ENCODE measurements around the gene PIP5KL1.

Gene PIP5KL1

DNA sequence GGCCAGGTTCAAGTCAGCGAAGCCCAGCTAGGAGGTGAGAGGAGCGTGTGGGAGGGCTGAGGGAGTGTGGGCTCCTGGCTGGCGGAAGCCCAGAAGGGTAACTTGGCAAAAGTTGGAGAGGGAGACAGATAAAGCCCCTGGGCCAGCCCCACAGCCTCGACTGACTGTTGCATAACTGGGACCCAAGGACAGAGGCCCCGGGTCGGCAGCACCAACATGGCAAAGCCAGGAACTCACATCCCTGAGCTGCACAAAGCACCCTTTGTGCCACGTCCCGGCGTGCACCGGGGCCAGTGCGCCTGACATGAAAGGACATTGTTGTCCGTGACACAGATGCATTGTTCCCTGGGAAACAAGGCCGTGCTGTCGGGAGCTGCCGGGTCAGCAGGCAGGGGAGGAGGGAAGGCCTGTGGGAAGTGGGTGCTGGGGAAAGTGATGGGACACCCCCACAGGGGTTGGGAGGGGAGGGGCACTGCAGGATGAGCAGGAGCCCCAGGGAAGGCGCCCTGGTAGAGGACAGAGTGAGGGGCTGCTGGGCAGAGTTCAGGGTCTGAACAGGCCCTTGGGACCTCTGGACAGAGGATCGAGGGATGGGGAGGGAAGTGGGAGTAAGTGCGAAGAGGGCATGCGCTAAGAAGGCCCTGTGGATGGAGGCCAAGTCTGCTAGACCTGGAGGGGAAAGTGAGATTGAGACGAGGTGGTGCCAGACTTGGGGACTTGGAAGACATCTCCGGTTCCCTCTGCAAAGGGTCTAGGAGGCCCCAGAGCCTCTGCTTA, 20.1 kb upstream of the PIP5KL1 start:
- in situ Hi-C loops (cut with MboI; ENCODE audit: low sequenced_read_pairs) = no loop called here

DNA sequence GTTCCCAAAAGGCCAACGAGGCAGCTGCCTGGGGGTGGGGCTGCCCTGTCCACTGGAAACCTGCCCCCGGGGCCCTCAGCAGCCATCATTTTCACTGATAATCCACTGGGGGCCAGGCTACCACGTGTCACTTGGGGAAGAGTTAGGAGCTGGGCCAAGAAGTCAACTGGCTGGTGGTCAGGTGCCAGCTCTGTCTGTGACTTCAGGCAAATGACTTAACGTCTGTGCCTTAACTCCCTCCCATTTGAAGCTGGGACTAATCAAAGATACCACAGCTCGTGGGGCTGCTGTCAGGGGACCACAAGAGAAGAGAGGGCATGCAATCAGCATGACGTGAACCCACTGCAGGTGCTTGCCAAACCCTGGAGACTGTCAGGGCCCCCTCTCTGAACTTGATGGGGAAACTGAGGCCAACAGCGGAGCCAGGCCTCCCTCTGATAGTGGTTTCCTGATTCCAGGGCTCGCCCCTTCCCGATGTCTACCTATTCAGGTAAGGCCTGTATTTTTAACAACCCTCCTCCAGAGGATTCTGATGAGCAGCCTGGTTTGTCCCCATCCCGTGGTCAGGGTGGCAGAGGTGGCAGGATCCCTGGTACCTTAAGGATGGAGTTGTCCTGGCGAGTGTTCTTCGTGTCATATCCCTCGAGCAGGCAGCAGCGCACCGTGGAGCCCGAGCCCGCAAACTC, 19.4 kb upstream of the PIP5KL1 start:
- in situ Hi-C loops (cut with MboI; ENCODE audit: low sequenced_read_pairs) = loop anchor here (25.0 kb wide), 1 partner anchor 87 kb away; no protein-coding TSS in a partner anchor

DNA sequence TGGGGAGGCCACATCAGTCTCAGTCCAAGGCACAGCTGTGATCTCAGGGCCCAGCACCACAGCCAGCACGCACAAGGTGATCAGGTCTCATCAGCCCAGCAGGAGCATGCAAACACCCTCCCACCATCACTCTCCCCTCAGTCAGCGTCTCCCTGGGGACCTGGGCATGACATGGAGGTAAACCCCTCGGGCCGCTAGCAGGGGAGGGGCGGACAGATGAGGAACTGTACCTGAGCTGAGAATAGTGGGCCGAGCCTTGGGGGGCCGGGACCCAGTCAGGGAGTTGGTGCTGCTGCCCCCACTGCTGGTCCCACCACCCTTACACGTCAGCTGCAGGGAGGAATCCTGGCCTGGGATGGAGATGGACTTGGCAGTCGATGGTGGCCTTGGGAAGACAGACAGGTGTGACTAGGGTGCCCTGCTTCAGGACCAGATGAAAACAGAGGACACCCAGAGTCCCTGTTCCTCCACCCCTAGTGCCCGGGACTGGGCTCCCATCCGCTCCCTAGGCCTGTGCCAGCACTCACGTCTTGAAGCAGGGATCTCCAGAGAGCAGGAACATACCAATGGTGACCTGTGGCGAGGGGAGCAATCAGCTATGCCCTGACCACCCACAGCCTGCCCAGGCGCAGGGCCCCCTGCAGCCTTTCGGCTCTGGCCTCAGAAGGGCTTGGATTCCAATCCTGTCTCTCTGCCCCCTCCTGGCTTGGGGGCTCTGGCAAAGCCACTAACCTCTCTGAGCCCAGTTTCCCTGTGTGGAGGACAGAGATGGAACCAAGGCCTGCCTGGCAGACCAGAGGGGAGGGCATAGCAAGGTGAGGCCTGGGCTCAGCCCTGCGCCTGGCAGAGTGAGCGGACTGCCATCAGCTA, 17.5 kb upstream of the PIP5KL1 start:
- in situ Hi-C loops (cut with MboI; ENCODE audit: low sequenced_read_pairs) = loop anchor here (25.0 kb wide), 1 partner anchor 89 kb away; no protein-coding TSS in a partner anchor

DNA sequence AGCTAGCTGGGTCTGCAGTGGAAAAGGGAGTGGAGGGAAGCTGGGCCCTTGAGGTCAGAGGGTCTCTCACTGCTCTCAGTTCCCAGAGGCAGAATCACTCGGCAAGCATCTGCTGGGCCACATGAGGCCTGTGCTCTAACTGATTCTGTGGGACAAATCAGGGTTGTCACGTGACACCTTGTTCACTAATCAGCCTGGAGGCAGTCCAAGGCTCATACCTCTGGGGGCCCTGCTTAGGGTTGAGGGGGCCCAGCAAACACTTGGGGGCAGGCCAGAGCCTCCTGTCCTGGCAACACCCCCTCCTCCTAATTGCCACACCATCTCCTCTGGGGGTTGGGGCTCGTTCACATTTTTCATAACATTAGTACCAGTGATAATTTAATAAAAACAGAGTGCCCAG, 16.2 kb upstream of the PIP5KL1 start:
- in situ Hi-C loops (cut with MboI; ENCODE audit: low sequenced_read_pairs) = loop anchor here (25.0 kb wide), 1 partner anchor 91 kb away; no protein-coding TSS in a partner anchor

DNA sequence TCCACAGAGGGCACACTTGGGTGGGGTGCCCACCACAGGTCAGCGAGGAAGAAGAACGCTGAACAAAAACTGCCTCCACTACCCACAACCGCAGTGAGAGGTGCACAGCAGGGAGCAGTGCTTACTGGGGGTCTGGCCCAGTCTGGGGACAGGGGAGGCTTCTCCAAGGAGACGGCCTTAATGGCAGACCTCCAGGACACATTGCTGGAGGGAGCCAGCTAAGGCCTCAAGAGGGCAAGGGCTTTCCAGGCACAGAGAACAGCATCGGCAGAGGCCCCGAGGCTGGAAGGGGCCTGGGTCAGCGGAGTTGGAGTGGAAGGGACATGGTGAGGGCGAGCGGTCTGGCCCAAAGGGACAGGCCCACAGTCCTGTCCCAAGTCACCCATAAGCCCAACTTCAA, 15.4 kb upstream of the PIP5KL1 start:
- in situ Hi-C loops (cut with MboI; ENCODE audit: low sequenced_read_pairs) = loop anchor here (25.0 kb wide), 1 partner anchor 91 kb away; no protein-coding TSS in a partner anchor

DNA sequence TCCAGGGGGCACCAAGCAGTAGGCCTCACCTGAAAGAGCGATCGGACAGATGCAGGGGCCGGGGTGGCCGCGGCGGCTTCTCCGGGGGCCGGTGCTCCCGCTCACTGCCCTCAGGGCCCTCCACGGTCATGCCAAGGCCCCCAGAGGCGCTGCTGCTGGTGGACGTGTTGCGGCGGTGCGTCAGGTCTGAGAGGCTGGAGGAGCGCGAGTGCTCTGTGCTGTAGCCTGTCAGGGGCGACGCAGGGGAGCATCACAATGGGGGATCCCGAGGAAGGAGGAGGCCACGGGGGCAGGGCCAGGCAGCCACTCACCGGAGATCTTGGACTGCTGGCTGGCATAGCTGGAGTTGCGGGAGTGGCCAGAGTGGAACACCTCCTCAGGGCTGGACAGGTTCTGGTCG, 14.8 kb upstream of the PIP5KL1 start:
- in situ Hi-C loops (cut with MboI; ENCODE audit: low sequenced_read_pairs) = loop anchor here (25.0 kb wide), 1 partner anchor 92 kb away; no protein-coding TSS in a partner anchor

DNA sequence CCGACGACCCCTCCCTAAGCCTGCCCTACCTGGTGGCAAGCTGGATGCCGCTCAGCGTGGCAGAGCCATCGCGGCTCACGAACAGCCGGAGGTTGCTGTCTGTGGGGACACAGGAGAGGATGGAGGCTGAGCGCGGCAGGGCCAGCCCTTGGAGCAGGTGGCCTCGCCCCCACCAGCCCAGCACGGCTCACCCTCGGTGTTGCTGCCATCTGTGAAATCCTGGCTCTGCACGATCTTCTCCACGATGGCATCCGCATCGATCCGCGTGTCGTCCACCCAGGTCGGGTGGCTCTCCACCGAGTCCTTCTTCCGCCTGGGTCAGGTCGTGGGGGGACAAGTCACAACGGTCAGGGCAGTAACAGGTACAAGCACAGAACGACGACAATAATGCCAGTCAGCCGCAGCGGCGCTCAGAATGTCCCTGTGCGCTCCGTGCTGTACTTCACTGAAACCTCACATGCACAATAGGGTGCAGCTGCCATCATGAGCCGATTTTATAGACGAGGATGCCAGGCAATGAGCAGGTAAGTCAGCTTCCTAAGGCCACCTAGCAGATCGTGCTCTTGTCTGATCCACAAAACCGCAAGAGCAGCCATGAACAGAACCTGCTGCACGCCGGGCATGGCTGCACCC, 14.1 kb upstream of the PIP5KL1 start:
- in situ Hi-C loops (cut with MboI; ENCODE audit: low sequenced_read_pairs) = loop anchor here (25.0 kb wide), 1 partner anchor 93 kb away; no protein-coding TSS in a partner anchor

DNA sequence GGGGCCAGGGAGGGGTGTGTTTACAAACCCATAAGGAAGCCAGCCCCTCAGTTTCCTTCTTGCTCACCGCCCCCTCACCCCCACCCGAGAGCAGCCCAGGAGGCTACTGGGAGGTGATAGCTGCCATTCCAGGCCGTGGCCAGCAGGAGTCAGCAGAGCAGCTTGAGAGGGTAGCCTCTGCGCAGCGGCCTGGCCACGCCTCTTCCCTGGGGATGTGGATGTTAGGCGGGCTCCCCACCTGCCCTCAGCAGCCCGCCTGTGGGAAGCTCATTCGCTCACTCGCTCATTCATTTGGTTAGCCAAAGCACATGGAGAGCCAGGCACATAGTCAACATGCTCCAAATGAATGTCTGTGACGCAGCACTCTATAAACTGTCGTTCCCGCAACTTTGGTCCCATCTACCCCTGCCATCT, 13.2 kb upstream of the PIP5KL1 start:
- in situ Hi-C loops (cut with MboI; ENCODE audit: low sequenced_read_pairs) = loop anchor here (25.0 kb wide), 1 partner anchor 94 kb away; no protein-coding TSS in a partner anchor

DNA sequence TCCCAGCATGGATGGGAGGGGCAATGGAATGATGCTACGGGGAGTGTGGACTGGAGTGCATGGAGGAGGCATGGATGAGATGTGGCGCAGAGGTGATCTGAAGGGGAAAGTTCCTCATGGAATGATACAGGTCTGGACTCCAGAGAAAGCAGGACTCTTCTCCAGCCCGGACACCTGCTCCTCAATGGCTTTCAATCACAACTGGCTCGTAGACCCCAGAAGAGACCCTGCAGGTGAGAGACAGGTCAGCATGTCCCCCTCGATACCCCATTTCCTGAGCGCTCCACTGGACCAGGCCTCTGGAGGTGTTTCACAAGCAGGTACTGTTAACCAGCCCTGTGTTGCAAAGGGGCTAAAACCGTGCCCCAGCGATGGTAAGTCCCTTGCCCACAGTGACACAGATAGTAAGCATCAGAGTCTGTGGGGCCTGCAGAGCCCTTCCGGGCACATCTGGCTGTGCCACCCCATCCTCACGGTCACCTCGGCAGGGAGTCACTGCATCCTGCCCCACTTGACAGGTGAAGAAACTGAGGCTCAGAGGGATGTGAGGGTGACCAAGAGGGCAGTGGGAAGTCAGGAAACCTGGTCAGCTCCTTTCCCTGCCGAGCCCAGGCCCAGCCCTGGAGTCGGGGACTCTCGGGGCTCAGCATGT, 12.6 kb upstream of the PIP5KL1 start:
- in situ Hi-C loops (cut with MboI; ENCODE audit: low sequenced_read_pairs) = loop anchor here (25.0 kb wide), 1 partner anchor 94 kb away; no protein-coding TSS in a partner anchor

DNA sequence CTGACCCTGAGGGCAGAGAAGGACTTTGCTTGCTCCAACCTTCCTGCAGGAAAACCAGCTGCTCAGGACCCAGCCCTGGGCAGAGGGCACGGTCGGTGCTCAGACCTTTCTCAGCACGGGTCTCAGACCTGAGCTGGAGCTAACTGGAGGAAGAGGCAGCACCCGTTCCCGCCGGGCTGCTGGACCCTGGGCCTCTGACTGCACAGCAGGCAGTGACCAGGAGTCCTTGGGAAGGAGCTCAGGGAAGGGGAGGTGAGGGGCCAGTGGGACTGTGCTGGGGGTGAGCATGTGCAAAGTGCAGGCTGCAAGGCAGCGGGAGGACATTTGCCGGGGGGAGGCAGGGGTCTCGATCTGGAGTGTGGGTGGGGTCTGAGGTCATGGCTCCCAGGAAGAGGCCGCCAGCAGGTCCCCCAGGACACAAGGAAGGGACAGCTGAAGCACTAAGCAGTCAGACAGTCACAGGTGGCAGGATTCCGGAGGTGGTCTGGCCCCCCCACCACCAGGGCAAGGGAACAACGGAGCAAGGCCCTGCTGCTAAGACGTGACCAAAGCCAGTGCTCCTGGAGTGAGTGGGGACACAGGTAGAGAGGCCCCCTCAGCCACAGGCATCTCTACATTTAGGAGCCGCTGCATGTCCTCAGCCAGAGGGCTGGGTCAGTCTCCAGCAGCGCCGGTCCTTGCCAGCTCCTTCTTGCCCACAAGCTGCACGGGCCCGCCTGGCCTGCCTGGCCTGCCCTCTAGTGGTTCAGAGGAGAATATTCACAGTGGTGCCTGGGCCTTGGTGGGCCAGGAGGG, 11.8 kb upstream of the PIP5KL1 start:
- in situ Hi-C loops (cut with MboI; ENCODE audit: low sequenced_read_pairs) = loop anchor here (25.0 kb wide), 1 partner anchor 95 kb away; no protein-coding TSS in a partner anchor

DNA sequence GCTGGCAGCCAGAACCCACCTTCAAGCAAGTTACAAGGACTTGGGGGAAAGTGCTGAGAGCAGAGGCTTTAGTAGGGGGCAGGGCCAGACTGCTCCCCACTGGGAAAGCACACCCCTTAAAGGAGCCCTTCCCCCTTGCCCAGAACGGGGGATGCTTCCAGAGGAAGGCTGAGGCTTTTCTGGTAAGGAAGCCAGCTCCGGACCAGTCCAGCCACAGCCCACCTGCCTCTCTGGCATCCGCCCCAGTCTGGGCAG, 11.3 kb upstream of the PIP5KL1 start:
- in situ Hi-C loops (cut with MboI; ENCODE audit: low sequenced_read_pairs) = loop anchor here (25.0 kb wide), 1 partner anchor 95 kb away; no protein-coding TSS in a partner anchor

DNA sequence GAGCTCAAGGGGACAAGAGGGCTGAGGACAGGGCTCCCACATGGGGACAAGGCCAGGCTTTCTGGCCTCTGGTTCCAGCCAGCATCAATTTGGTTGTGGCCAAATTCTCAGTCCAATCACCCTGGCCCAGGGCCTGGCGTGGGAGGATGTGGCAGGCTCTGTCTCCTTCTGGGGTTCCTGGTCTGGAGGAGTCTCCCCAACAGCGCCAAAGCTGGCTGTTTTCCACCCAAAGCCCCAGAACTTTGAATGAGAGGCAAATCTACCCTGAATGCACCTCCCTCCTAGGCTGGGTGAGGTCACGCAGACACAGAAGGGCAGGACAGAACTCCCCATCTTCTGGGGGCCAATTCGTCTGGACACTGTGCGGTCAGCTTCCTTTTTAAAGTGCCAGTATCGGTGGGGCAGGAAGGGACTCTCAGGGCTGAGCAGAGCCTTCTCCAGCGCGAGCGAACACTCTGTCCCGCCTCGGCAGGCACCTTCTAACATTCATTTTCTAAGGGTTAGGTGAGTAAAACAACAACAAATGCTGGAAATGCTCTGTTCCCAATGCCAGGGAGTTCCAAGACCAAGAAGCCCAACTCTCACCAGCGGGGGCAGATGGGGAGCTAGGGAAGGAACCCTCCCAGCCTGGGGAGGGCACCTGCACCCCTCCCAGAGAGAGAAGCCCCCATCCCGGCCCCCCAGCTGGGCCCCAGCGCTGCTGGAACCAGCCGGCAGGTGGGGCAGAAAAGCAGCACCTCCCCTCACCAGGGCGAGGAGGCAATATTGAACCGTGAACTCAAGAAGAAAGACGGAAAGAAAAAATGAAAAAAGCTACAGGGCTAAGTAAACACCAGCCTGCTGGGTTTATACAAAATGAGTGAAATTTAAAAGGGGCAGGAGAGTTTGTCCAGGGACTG, 10.7 kb upstream of the PIP5KL1 start:
- in situ Hi-C loops (cut with MboI; ENCODE audit: low sequenced_read_pairs) = loop anchor here (25.0 kb wide), 1 partner anchor 96 kb away; no protein-coding TSS in a partner anchor

DNA sequence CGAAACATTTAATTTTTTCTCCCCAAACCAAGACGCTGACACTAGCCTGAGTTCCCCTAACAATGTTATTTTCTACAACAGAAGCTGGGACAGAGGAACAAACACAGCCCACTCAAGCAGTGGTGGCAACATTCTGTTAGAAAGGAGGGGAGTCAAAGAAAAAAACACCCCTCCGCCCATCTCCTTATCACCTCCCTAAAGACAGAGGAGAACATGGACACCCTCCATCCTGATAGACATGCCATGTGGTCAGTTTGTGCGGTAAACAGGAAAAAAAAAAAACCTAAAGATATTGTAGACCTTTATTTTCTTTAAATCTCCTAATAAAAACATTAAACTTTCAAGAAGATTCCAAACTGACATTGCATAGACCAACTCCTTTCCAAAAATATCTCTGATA, 10.0 kb upstream of the PIP5KL1 start:
- in situ Hi-C loops (cut with MboI; ENCODE audit: low sequenced_read_pairs) = loop anchor here (25.0 kb wide), 1 partner anchor 97 kb away; no protein-coding TSS in a partner anchor

DNA sequence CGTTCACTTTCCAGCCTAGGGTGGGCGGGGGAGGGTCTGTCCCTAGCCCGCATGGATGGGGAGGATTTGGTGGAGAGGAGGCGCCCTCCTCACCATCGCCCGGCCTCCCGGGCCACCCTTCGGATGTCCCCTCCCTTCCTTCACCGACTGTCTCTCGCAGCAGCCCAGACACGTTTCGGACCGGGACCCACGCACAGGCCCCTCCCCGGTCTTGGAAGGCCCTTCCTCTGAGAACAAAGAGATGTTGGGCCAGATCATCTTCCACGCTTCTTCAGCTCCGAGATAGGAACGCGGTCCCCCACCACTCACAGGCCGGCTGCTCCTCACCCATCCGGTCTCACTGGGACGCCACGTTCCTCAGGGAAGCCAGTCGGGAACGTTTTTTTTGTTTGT, 7.7 kb upstream of the PIP5KL1 start:
- in situ Hi-C loops (cut with MboI; ENCODE audit: low sequenced_read_pairs) = loop anchor here (10.0 to 25.0 kb wide), 2 partner anchors 63 to 99 kb away; partner anchors contain the start of gene AK1

DNA sequence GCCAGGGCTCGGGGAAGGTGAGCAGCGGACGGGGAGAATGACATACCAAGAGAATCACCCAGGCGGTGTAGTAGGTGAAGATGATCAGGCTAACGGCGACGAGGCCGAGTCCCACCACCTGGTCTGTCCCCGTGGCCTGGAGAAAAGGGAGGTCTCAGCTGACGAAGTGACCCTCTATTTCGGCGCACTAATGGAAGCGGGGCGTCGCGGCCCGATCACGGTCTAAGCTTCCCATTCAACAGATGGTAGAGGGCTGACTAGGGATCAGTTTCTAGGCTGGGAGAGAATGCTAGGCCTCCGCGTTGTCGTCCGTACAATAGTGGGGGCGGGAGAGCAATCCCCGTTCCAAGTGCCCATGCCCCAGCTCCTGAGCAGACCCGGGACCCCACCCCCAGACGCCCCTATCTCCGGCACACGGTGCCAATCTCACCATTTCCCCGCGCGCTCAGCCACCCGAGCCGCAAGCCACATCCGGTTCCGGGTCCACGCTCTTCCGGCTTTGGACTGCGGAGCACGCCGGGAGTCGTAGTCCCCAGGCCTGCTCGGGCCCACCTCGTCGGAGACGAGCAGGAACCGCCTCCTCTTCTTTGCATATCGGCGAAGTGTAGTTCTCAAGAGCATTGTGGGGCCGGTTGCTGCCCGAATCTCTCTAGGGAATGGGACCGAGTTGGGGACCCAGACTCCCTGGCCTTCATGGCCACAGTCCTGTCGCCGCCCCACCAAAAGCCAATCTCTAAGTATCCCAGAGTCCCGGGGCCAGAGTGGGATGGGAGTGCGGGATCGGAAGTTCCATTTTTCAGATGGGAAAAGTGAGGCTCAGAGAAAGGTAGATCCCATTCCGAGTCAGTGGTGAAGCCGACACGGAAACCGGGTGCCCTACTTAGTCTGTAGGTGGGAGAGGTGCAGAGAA, 7.1 kb upstream of the PIP5KL1 start, which contains the start of gene DPM2:
DPM2 (minus strand) TSS at position 467 of the 910 bp plus-strand sequence; CDS start at position 433, 34 bp downstream.
- in situ Hi-C loops (cut with MboI; ENCODE audit: low sequenced_read_pairs) = loop anchor here (10.0 to 25.0 kb wide), 2 partner anchors 63 to 100 kb away; partner anchors contain the start of gene AK1

DNA sequence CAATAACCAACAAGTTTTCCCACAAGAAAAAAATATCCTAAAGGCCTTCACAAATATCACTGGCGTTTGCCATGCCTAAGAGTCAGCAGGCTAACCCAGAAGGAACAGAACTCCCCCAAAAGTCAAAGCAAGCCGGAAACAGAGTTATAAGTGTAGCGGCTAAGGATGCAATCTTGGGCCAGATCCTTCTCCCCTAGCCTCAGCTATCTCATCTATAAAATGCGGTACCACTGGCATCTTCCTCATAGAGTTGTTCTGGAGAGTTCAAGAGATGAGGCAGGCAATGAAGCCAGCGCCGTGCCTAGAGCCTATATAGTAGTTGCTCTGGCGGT, 6.4 kb upstream of the PIP5KL1 start:
- in situ Hi-C loops (cut with MboI; ENCODE audit: low sequenced_read_pairs) = loop anchor here (10.0 to 25.0 kb wide), 2 partner anchors 62 to 100 kb away; partner anchors contain the start of gene AK1
